Testis (tissue), 2 donors: ENCODE measurements around the gene COIL.

ENCODE experiments used
- CTCF ChIP-seq, 3 experiments: fragments of 450-650 bp in 2 of 3; fragments of 200-600 bp in 1 of 3; sonication (generic) in 1 of 3; IDR thresholded peaks; one replicate each; pipeline ENCODE4 v1.5.1; 2016 to 2019; ENCODE audit warnings: antibody characterized with exemption in 3 of 3, mild to moderate bottlenecking in 2 of 3, moderate library complexity in 1 of 3
- POLR2A ChIP-seq: fragments of 450-650 bp; IDR thresholded peaks from one replicate; pipeline ENCODE4 v1.6.1; 2017; ENCODE audit warnings: antibody characterized with exemption, mild to moderate bottlenecking, moderate library complexity

GRCh38 chr17:56899403-56899802 lies 61.4 kb downstream of the COIL start:
- TF ChIP-seq CTCF (IDR thresholded peaks at IDR 0.05): no peak
- no peak for TF ChIP-seq POLR2A
